HCT116 (cell line): Measurements from ENCODE around the gene IL18BP. TPM values are rescaled to one million over a fixed set of nuclear protein-coding genes. Genes with fewer than 3 reads are reported as not detected.

Source experiments
- ATAC-seq: fragments of 200-7000 bp; cut with Tn5 transposase; 2 replicates; pipeline ENCODE4 v1.9.1; 2020; ENCODE audit warnings: mild to moderate bottlenecking, moderate library complexity
- BruUV-seq: library from RNA; stranded (reverse); fragments of 400-500 nt; replicated peaks from 2 replicates; lab custom pipeline; 2021; lab: Mats Ljungman, UMichigan
- CTCF ChIA-PET: fragments of 300-600 bp; sonication (Branson Sonifier 250); formaldehyde crosslinking; loops from one replicate; lab custom pipeline; 2021; ENCODE audit warnings: antibody characterized with exemption; lab: Charles Lee
- POLR2A ChIA-PET: fragments of 300-600, 350-600 bp; sonication (Branson Sonifier 250); formaldehyde crosslinking; loops from one replicate; lab custom pipeline; 2021; ENCODE audit warnings: antibody characterized with exemption; lab: Charles Lee
- RAD21 ChIA-PET, 2 experiments: fragments of 300-600 bp; sonication (Branson Sonifier 250); formaldehyde crosslinking; loops; one replicate each; lab custom pipeline; 2023; ENCODE audit warnings: low total read pairs in 2 of 2; ENCODE audit not compliant: uncharacterized antibody in 2 of 2, unreplicated experiment in 2 of 2, low non-redundant PET in 1 of 2; lab: Charles Lee
- DNase-seq: peaks from one replicate; pipeline ENCODE4 v3.0.0-alpha.2; 2010; ENCODE audit warnings: low read depth, low spot score
- H2AFZ ChIP-seq: fragments of 200-600 bp; shearing (Covaris generic), sonication (generic); 2 replicates; pipeline ENCODE4 v1.6.1; 2017; ENCODE audit warnings: low read depth, mixed run types, mixed read lengths, antibody characterized with exemption, low read length; ENCODE audit not compliant: poor library complexity, severe bottlenecking
- H3K27ac ChIP-seq: 2 replicates; pipeline ENCODE4 v1.5.1; 2012; ENCODE audit warnings: low read depth, low read length
- H3K27me3 ChIP-seq: fragments of 200-600 bp; sonication (generic); 2 replicates; pipeline ENCODE4 v1.6.1; 2016; ENCODE audit warnings: mixed run types, low read length, mixed read lengths; ENCODE audit not compliant: insufficient read depth
- H3K36me3 ChIP-seq, 2 experiments: fragments of 200-500 bp in 1 of 2; fragments of 200-600 bp in 1 of 2; sonication (Bioruptor generic) in 1 of 2; sonication (generic) in 1 of 2; 2 replicates each; pipeline versions ENCODE4 v1.5.1 to v1.6.1; 2014 to 2016; ENCODE audit warnings: low read length in 2 of 2, inconsistent platforms in 1 of 2, mixed read lengths in 1 of 2, mixed run types in 1 of 2; ENCODE audit not compliant: insufficient read depth in 2 of 2, control insufficient read depth in 1 of 2
- H3K4me1 ChIP-seq, 2 experiments: fragments of 200-600 bp in 1 of 2; sonication (generic) in 1 of 2; 2 replicates each; pipeline versions ENCODE4 v1.5.1 to v1.6.1; 2012 to 2017; ENCODE audit warnings: low read length in 2 of 2, inconsistent platforms in 1 of 2, mild to moderate bottlenecking in 1 of 2, mixed read lengths in 1 of 2, mixed run types in 1 of 2, moderate library complexity in 1 of 2; ENCODE audit not compliant: insufficient read depth in 2 of 2, control insufficient read depth in 1 of 2
- H3K4me2 ChIP-seq: fragments of 200-600 bp; sonication (generic); 2 replicates; pipeline ENCODE4 v1.6.1; 2017; ENCODE audit warnings: mixed run types, low read length, mixed read lengths
- H3K4me3 ChIP-seq, 2 experiments: fragments of 200-600 bp in 1 of 2; sonication (generic) in 1 of 2; replicated peaks in 1 of 2; 2 replicates each; pipeline ENCODE4 v1.5.1; 2011 to 2016; ENCODE audit warnings: low read length in 2 of 2, control low read depth in 1 of 2, low read depth in 1 of 2, mild to moderate bottlenecking in 1 of 2, mixed read lengths in 1 of 2, mixed run types in 1 of 2
- H3K79me2 ChIP-seq: fragments of 200-600 bp; sonication (generic); 2 replicates; pipeline ENCODE4 v1.6.1; 2017; ENCODE audit warnings: mild to moderate bottlenecking, mixed run types, low read length, moderate library complexity, mixed read lengths; ENCODE audit not compliant: insufficient read depth
- H3K9ac ChIP-seq: fragments of 200-600 bp; sonication (generic); 2 replicates; pipeline ENCODE4 v1.6.1; 2016; ENCODE audit warnings: low read length, mixed read lengths
- H3K9me2 ChIP-seq: fragments of 200-600 bp; sonication (generic), shearing (Covaris generic); 2 replicates; pipeline ENCODE4 v1.6.1; 2017; ENCODE audit warnings: mixed run types, mild to moderate bottlenecking, moderate library complexity; ENCODE audit not compliant: insufficient read depth
- H3K9me3 ChIP-seq, 2 experiments: fragments of 200-500 bp in 1 of 2; fragments of 200-600 bp in 1 of 2; sonication (Bioruptor generic) in 1 of 2; sonication (generic) in 1 of 2; 2 replicates each; pipeline ENCODE4 v1.6.1; 2014 to 2017; ENCODE audit warnings: low read length in 2 of 2, mixed read lengths in 2 of 2, inconsistent platforms in 1 of 2, low read depth in 1 of 2, mild to moderate bottlenecking in 1 of 2, mixed run types in 1 of 2, moderate library complexity in 1 of 2; ENCODE audit not compliant: control insufficient read depth in 1 of 2, insufficient read depth in 1 of 2
- H4K20me1 ChIP-seq: fragments of 200-600 bp; sonication (generic), shearing (Covaris generic); 2 replicates; pipeline ENCODE4 v1.6.1; 2017; ENCODE audit warnings: mixed run types, mild to moderate bottlenecking, moderate library complexity; ENCODE audit not compliant: insufficient read depth
- ATF3 ChIP-seq: IDR thresholded peaks from 2 replicates; pipeline ENCODE4 v1.6.1; 2012
- CEBPB ChIP-seq: IDR thresholded peaks from 2 replicates; pipeline ENCODE4 v1.6.1; 2012; ENCODE audit warnings: low read depth
- EGR1 ChIP-seq: IDR thresholded peaks from 2 replicates; pipeline ENCODE4 v1.6.1; 2012; ENCODE audit warnings: low read depth
- ELF1 ChIP-seq: IDR thresholded peaks from 2 replicates; pipeline ENCODE4 v1.6.1; 2012; ENCODE audit warnings: low read depth, borderline replicate concordance
- EZH2phosphoT487 ChIP-seq: fragments of 200-600 bp; IDR thresholded peaks from 2 replicates; pipeline ENCODE4 v1.6.1; 2018; ENCODE audit warnings: antibody characterized with exemption, borderline replicate concordance
- FOSL1 ChIP-seq: IDR thresholded peaks from 2 replicates; pipeline ENCODE4 v1.6.1; 2012; ENCODE audit warnings: low read depth
- JUND ChIP-seq: IDR thresholded peaks from 2 replicates; pipeline ENCODE4 v1.6.1; 2012
- MAX ChIP-seq: IDR thresholded peaks from 2 replicates; pipeline ENCODE4 v1.6.1; 2012
- POLR2A ChIP-seq: IDR thresholded peaks from 2 replicates; pipeline ENCODE4 v1.7.0; 2011; ENCODE audit warnings: borderline replicate concordance; ENCODE audit not compliant: insufficient read depth, insufficient read length; ENCODE audit errors: extremely low read depth
- REST ChIP-seq: IDR thresholded peaks from 2 replicates; pipeline ENCODE4 v1.6.1; 2012; ENCODE audit warnings: low read depth
- SIN3A ChIP-seq: IDR thresholded peaks from 2 replicates; pipeline ENCODE4 v1.6.1; 2012; ENCODE audit warnings: low read depth
- SP1 ChIP-seq: IDR thresholded peaks from 2 replicates; pipeline ENCODE4 v1.6.1; 2012; ENCODE audit warnings: low read depth
- YY1 ChIP-seq: IDR thresholded peaks from 2 replicates; pipeline ENCODE4 v1.6.1; 2011; ENCODE audit warnings: low read length, low read depth, moderate library complexity, mild to moderate bottlenecking; ENCODE audit not compliant: insufficient replicate concordance; ENCODE audit errors: extremely low read depth
- ZFX ChIP-seq: fragments of 450-650 bp; IDR thresholded peaks from 2 replicates; pipeline ENCODE4 v1.6.1; 2017
- ZNF274 ChIP-seq: fragments of 200-500 bp; sonication (Bioruptor generic); IDR thresholded peaks from 2 replicates; pipeline ENCODE4 v1.6.1; 2014; ENCODE audit warnings: mild to moderate bottlenecking, low read depth, low read length, inconsistent platforms
- intact Hi-C: fragments of 100-400 bp; cut with micrococcal nuclease; formaldehyde crosslinking; loops from 2 replicates; pipeline ENCODE4 v1.10.0; 2022
- total RNA-seq: library from RNA; stranded (reverse); gene quantifications from one replicate; pipeline ENCODE4 v1.2.1, GENCODE V29; 2021; ENCODE audit not compliant: unreplicated experiment

The IL18BP gene
- total RNA-seq, 1 experiment from 2014 or later = 9.8 TPM

GRCh38 chr11:72007587-72007986 is 8.9 kb downstream of the IL18BP start:
- ChIA-PET CTCF (no interaction called here), POLR2A (no interaction called here), RAD21 (no interaction called here)
- Histone ChIP-seq H2AFZ (no peak overlapping the region), H3K4me2 (no peak overlapping the region), H4K20me1 (no peaks in the 10 kb centered on the region), H3K27me3 (no peaks in the 10 kb centered on the region), H3K9ac (no peak overlapping the region), H3K9me3 (no peaks in the 10 kb centered on the region), H3K4me1 (no peaks in the 10 kb centered on the region), H3K27ac (no peak overlapping the region), H3K79me2 (no peaks in the 10 kb centered on the region), H3K9me2 (no peaks in the 10 kb centered on the region), H3K36me3 (peaks cover 60 to 62% of the 10 kb centered on the region in 2 experiments; a peak in 3 of 4 replicates), H3K4me3 (no peak overlapping the region)
- ATAC-seq = no peak
- TF ChIP-seq REST (no peak), SIN3A (no peak), ELF1 (no peak)
- intact Hi-C loops = no loop called here
- no TSS peak for BruUV-seq
- no peak for DNase-seq

- no peak for DNase-seq
- no peak overlapping the region for H3K4me3 ChIP-seq
- H3K4me1 ChIP-seq = no peaks in the 10 kb centered on the region
- CTCF ChIA-PET = interaction anchor here (1.1 kb wide), 1 partner anchor 422 kb away, joined by 3 read pairs; no protein-coding TSS in a partner anchor
- no peaks in the 10 kb centered on the region for H3K9me2 ChIP-seq
- H3K9me3 ChIP-seq = no peaks in the 10 kb centered on the region
- RAD21 ChIA-PET = no interaction called here
- H3K79me2 ChIP-seq = no peaks in the 10 kb centered on the region
- H3K36me3 ChIP-seq = peaks cover 58 to 62% of the 10 kb centered on the region in 2 experiments; a peak in 3 of 4 replicates
- ATAC-seq = no peak
- BruUV-seq = no TSS peak
- H2AFZ ChIP-seq = no peak overlapping the region
- no peaks in the 10 kb centered on the region for H4K20me1 ChIP-seq
- no peak overlapping the region for H3K27ac ChIP-seq
- intact Hi-C loops = no loop called here
- no peaks in the 10 kb centered on the region for H3K27me3 ChIP-seq
- no peak overlapping the region for H3K4me2 ChIP-seq
- POLR2A ChIA-PET = no interaction called here
- H3K9ac ChIP-seq = no peak overlapping the region
- TF ChIP-seq SIN3A (no peak), SP1 (no peak), ATF3 (no peak), YY1 (no peak), ZFX (no peak), JUND (no peak), ZNF274 (no peak), REST (no peak), CEBPB (no peak), EGR1 (no peak), MAX (no peak), POLR2A (no peak), EZH2phosphoT487 (no peak), FOSL1 (no peak)
Observed at GRCh38 chr11:72008728-72009127, 10.0 kb downstream of the IL18BP start.
